Neural progenitor cell (in vitro differentiated cells): ENCODE measurements around the gene IL2RA.

Experiments
- EZH2 ChIP-seq: fragments of 200-600 bp; sonication (generic); IDR thresholded peaks from 2 replicates; pipeline ENCODE4 v1.6.1; 2017; ENCODE audit warnings: antibody characterized with exemption, mild to moderate bottlenecking, moderate library complexity
- TF ChIP-seq, protein P1 (sequence below): fragments of 200-600 bp; sonication (generic); IDR thresholded peaks from 2 replicates; pipeline ENCODE4 v1.5.1; 2017; ENCODE audit warnings: antibody characterized with exemption, mild to moderate bottlenecking

DNA sequence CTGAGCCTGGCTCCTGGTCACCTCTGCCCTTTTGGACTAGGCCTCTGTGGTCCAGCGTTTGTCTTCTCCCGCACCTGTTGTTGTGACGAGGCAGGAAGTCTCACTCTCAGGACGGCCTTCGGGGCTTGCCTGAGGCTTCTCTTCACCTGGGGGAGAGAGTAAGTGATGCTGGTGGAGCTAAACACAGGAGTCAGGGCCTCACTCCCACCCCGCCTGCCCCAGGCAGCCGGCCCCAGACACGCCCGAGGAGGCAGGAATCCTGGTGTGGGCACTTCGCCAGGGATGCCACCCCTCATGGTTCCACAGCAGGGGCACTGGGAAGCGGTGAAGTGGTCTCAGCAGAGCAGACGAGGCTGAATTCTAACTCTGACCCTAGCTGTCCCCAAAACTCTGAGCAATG lies 42.4 kb downstream of the IL2RA start:
- TF ChIP-seq, protein P1, sequence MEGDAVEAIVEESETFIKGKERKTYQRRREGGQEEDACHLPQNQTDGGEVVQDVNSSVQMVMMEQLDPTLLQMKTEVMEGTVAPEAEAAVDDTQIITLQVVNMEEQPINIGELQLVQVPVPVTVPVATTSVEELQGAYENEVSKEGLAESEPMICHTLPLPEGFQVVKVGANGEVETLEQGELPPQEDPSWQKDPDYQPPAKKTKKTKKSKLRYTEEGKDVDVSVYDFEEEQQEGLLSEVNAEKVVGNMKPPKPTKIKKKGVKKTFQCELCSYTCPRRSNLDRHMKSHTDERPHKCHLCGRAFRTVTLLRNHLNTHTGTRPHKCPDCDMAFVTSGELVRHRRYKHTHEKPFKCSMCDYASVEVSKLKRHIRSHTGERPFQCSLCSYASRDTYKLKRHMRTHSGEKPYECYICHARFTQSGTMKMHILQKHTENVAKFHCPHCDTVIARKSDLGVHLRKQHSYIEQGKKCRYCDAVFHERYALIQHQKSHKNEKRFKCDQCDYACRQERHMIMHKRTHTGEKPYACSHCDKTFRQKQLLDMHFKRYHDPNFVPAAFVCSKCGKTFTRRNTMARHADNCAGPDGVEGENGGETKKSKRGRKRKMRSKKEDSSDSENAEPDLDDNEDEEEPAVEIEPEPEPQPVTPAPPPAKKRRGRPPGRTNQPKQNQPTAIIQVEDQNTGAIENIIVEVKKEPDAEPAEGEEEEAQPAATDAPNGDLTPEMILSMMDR: no peak
- TF ChIP-seq EZH2: no peak
